HL-60 (cell line): Measurements from ENCODE around the gene MS4A4E.

Source experiments
- CTCF ChIP-seq: IDR thresholded peaks from one replicate; pipeline ENCODE4 v1.5.1; 2011; ENCODE audit warnings: low read length, control low read depth, inconsistent platforms; ENCODE audit not compliant: insufficient read depth
- POLR2AphosphoS5 ChIP-seq: IDR thresholded peaks from 2 replicates; pipeline ENCODE4 v1.6.1; 2012; ENCODE audit warnings: low read depth
- REST ChIP-seq: IDR thresholded peaks from 2 replicates; pipeline ENCODE4 v1.6.1; 2012; ENCODE audit warnings: low read depth; ENCODE audit not compliant: insufficient replicate concordance

- TF ChIP-seq CTCF = no peak
- TF ChIP-seq POLR2AphosphoS5 = no peak
- no peak for TF ChIP-seq REST
Measured at GRCh38 chr11:60222141-60222540, 20.8 kb downstream of the MS4A4E start.
